ENCODE measurements around the gene DPH7.
A peak's percentile ranks its signal among the peaks of the same experiment; 100 is the strongest.

Gene DPH7

GRCh38 chr9:137593176-137593575, 14.5 kb upstream of the DPH7 start:
- no peaks in the 10 kb centered on the region for H3K36me3 Mint-ChIP-seq

GRCh38 chr9:137592767-137593166, 14.0 kb upstream of the DPH7 start:
- ATAC-seq (ENCODE audit: low read depth) (no peak), DNase-seq (ENCODE audit: low spot score in 2 of 2) (no peak)
- no peak overlapping the region for H3K4me3 Mint-ChIP-seq
- no peak overlapping the region for H3K27ac Mint-ChIP-seq
- peaks cover 3% of the 10 kb centered on the region for H3K36me3 Mint-ChIP-seq
- H3K9me3 Mint-ChIP-seq: no peaks in the 10 kb centered on the region
- peaks cover 7% of the 10 kb centered on the region for H3K4me1 Mint-ChIP-seq
- H3K27me3 Mint-ChIP-seq: no peaks in the 10 kb centered on the region

More at GRCh38 chr9:137593176-137593575, 14.5 kb upstream of the DPH7 start:
- Mint-ChIP-seq H3K4me3 (no peak overlapping the region), H3K27me3 (no peaks in the 10 kb centered on the region), H3K4me1 (peaks cover 4% of the 10 kb centered on the region), H3K27ac (no peak overlapping the region), H3K9me3 (no peaks in the 10 kb centered on the region)
- ATAC-seq (ENCODE audit: low read depth) (no peak), DNase-seq (ENCODE audit: low spot score in 2 of 2) (no peak)

GRCh38 chr9:137590469-137591383, 12.0 kb upstream of the DPH7 start, which contains the start of gene ZMYND19:
Gene ZMYND19 (minus strand): TSS chr9:137590512. CDS start chr9:137590263, 249 bp downstream.
- H3K9me3 Mint-ChIP-seq: no peaks in the 10 kb centered on the region
- H3K4me3 Mint-ChIP-seq: peak within 1 kb of the TSS; percentile 99
- H3K27me3 Mint-ChIP-seq: no peaks in the 10 kb centered on the region
- peaks cover 7% of the 10 kb centered on the region for H3K4me1 Mint-ChIP-seq
- peak within 1 kb of the TSS; percentile 75 for H3K27ac Mint-ChIP-seq
- H3K36me3 Mint-ChIP-seq: peaks cover 9% of the 10 kb centered on the region
- peak; percentile 96 for ATAC-seq (ENCODE audit: low read depth)
- peak; percentile 88 to 92 for DNase-seq (ENCODE audit: low spot score in 2 of 2)

GRCh38 chr9:137590123-137590468, 11.4 kb upstream of the DPH7 start:
- Mint-ChIP-seq H3K27me3 (no peaks in the 10 kb centered on the region), H3K27ac (peak overlapping the region; percentile 75), H3K4me1 (peaks cover 7% of the 10 kb centered on the region), H3K36me3 (peaks cover 9% of the 10 kb centered on the region), H3K9me3 (no peaks in the 10 kb centered on the region), H3K4me3 (no peak overlapping the region)
- ATAC-seq (ENCODE audit: low read depth) (peak; percentile 14), DNase-seq (ENCODE audit: low spot score in 2 of 2) (no peak)

- H3K36me3 Mint-ChIP-seq: peaks cover 9% of the 10 kb centered on the region
- H3K4me3 Mint-ChIP-seq: peak overlapping the region; percentile 88
- peaks cover 7% of the 10 kb centered on the region for H3K4me1 Mint-ChIP-seq
- ATAC-seq (ENCODE audit: low read depth) (no peak), DNase-seq (ENCODE audit: low spot score in 2 of 2) (peak in 1 of 2 donors; percentile 37)
- H3K9me3 Mint-ChIP-seq: no peaks in the 10 kb centered on the region
- H3K27me3 Mint-ChIP-seq: no peaks in the 10 kb centered on the region
- H3K27ac Mint-ChIP-seq: no peak overlapping the region
These were observed 10.9 kb upstream of the DPH7 start for GRCh38 chr9:137589441-137590122.

GRCh38 chr9:137588891-137589290, 10.2 kb upstream of the DPH7 start:
- no peaks in the 10 kb centered on the region for H3K27me3 Mint-ChIP-seq
- peak overlapping the region; percentile 44 for H3K4me3 Mint-ChIP-seq
- DNase-seq (ENCODE audit: low spot score in 2 of 2) (no peak), ATAC-seq (ENCODE audit: low read depth) (no peak)
- no peaks in the 10 kb centered on the region for H3K9me3 Mint-ChIP-seq
- H3K36me3 Mint-ChIP-seq: peaks cover 9% of the 10 kb centered on the region
- H3K4me1 Mint-ChIP-seq: peaks cover 7% of the 10 kb centered on the region
- H3K27ac Mint-ChIP-seq: no peak overlapping the region

- ATAC-seq (ENCODE audit: low read depth) (no peak), DNase-seq (ENCODE audit: low spot score in 2 of 2) (no peak)
- H3K36me3 Mint-ChIP-seq: peaks cover 9% of the 10 kb centered on the region
- no peaks in the 10 kb centered on the region for H3K9me3 Mint-ChIP-seq
- H3K4me3 Mint-ChIP-seq: peak overlapping the region; percentile 51
- H3K27ac Mint-ChIP-seq: no peak overlapping the region
- H3K27me3 Mint-ChIP-seq: no peaks in the 10 kb centered on the region
- peaks cover 7% of the 10 kb centered on the region for H3K4me1 Mint-ChIP-seq
These were observed 9.6 kb upstream of the DPH7 start for GRCh38 chr9:137588311-137588710.

- Mint-ChIP-seq H3K27ac (no peak overlapping the region), H3K9me3 (no peaks in the 10 kb centered on the region), H3K4me3 (no peak overlapping the region), H3K27me3 (no peaks in the 10 kb centered on the region), H3K4me1 (peaks cover 7% of the 10 kb centered on the region), H3K36me3 (peaks cover 9% of the 10 kb centered on the region)
- no peak for ATAC-seq (ENCODE audit: low read depth)
- DNase-seq (ENCODE audit: low spot score in 2 of 2): no peak
These were observed 8.1 kb upstream of the DPH7 start for GRCh38 chr9:137586854-137587253.

GRCh38 chr9:137583957-137584356, 5.2 kb upstream of the DPH7 start:
- Mint-ChIP-seq H3K27ac (no peak overlapping the region), H3K9me3 (no peaks in the 10 kb centered on the region), H3K4me1 (peaks cover 3% of the 10 kb centered on the region), H3K36me3 (peaks cover 9% of the 10 kb centered on the region), H3K27me3 (no peaks in the 10 kb centered on the region), H3K4me3 (no peak overlapping the region)
- DNase-seq (ENCODE audit: low spot score in 2 of 2) (no peak), ATAC-seq (ENCODE audit: low read depth) (no peak)

GRCh38 chr9:137583347-137583746, 4.6 kb upstream of the DPH7 start:
- ATAC-seq (ENCODE audit: low read depth) (no peak), DNase-seq (ENCODE audit: low spot score in 2 of 2) (no peak)
- H3K27me3 Mint-ChIP-seq: no peaks in the 10 kb centered on the region
- H3K27ac Mint-ChIP-seq: no peak overlapping the region
- peaks cover 3% of the 10 kb centered on the region for H3K4me1 Mint-ChIP-seq
- H3K4me3 Mint-ChIP-seq: no peak overlapping the region
- H3K36me3 Mint-ChIP-seq: peaks cover 9% of the 10 kb centered on the region
- H3K9me3 Mint-ChIP-seq: no peaks in the 10 kb centered on the region

- ATAC-seq (ENCODE audit: low read depth) (no peak), DNase-seq (ENCODE audit: low spot score in 2 of 2) (no peak)
- Mint-ChIP-seq H3K36me3 (peaks cover 5% of the 10 kb centered on the region), H3K9me3 (no peaks in the 10 kb centered on the region), H3K4me3 (no peak overlapping the region), H3K27me3 (no peaks in the 10 kb centered on the region), H3K4me1 (peaks cover 4% of the 10 kb centered on the region), H3K27ac (no peak overlapping the region)
These were observed 3.6 kb upstream of the DPH7 start for GRCh38 chr9:137582286-137582860.

GRCh38 chr9:137581361-137582285, 2.9 kb upstream of the DPH7 start:
- ATAC-seq (ENCODE audit: low read depth) (no peak), DNase-seq (ENCODE audit: low spot score in 2 of 2) (no peak)
- H3K4me1 Mint-ChIP-seq: peaks cover 8% of the 10 kb centered on the region
- no peaks in the 10 kb centered on the region for H3K9me3 Mint-ChIP-seq
- H3K36me3 Mint-ChIP-seq: peaks cover 5% of the 10 kb centered on the region
- no peak overlapping the region for H3K4me3 Mint-ChIP-seq
- no peak overlapping the region for H3K27ac Mint-ChIP-seq
- no peaks in the 10 kb centered on the region for H3K27me3 Mint-ChIP-seq

- H3K27ac Mint-ChIP-seq: no peak overlapping the region
- peaks cover 1% of the 10 kb centered on the region for H3K36me3 Mint-ChIP-seq
- no peaks in the 10 kb centered on the region for H3K9me3 Mint-ChIP-seq
- no peaks in the 10 kb centered on the region for H3K27me3 Mint-ChIP-seq
- H3K4me3 Mint-ChIP-seq: no peak overlapping the region
- H3K4me1 Mint-ChIP-seq: peaks cover 13% of the 10 kb centered on the region
- ATAC-seq (ENCODE audit: low read depth) (no peak), DNase-seq (ENCODE audit: low spot score in 2 of 2) (no peak)
These were observed 2.2 kb upstream of the DPH7 start for GRCh38 chr9:137580954-137581322.

Measured in memory B cell (primary cell).